Fibroblast of peridontal ligament (primary cell): ENCODE measurements around the gene DLG2.
A peak's percentile ranks its signal among the peaks of the same experiment; 100 is the strongest.
"Not testable (repeated sequence)": the region's sequence is repeated elsewhere in the genome, so short reads cannot be mapped to it uniquely, and the experiment has no call there.

ENCODE experiments used
- DNase-seq: peaks from one replicate; pipeline ENCODE4 v3.0.0-alpha.2; 2010; ENCODE audit errors: extremely low read depth

DLG2 gene

DNA sequence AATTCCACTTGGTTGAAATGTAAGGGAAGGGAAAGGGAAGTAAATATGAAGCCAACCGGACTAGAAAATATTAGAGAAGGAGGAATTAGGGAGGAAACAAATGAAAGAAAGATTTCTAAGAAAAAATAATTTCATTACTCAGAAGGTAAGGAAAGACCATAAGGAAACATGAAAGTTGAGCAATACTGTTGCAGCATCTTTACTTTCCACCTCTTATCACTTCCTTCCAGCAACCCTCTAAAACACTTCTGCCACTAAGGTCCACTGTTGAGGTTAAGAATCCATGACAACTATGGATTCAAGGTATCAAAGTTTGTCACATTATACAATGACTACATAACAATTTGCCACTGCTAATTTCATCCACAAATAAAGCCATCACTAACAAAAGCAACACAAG, 308.6 kb downstream of the DLG2 start:
- no peak for DNase-seq

GRCh38 chr11:85316967-85317366, 310.2 kb downstream of the DLG2 start:
- DNase-seq = no peak

DNA sequence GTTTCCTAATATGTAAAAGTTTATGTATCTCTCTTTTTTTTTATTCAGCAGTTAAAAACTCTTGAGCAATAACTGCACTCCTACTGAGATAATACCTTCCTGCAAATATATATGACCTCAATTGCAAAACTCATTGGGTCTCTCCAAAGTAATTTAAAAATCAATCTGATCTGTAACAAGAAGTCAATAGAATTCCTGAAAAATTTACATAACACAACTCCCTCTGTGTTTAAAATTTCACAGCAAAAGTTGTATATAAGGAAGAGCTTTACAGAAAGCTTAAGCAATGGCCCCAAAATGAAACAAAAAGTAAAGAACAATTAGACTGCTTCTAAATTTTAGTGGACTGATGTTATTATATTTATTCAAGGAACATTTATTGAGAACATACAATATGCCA, 313.4 kb downstream of the DLG2 start:
- DNase-seq = no peak

- no peak for DNase-seq
Measured at GRCh38 chr11:85310479-85310878, 316.7 kb downstream of the DLG2 start.

DNA sequence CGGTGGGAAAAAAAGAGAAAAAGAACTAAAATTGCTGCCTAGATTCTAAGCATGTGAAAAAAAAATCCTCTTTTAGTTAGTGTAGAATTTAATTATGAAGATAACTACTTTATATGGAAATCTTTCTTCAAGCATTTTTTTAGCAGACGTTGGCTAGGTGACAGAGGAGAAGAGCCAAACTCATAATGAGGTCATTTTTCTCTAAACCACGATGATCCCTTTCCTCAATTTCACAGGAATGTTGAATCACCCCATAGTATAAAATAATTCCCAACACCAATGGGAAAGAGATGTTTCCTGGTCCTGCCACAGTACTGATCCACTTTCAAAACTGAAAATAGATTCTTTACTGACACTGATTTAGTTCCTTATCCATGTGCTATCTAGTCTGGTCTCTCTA, 319.8 kb downstream of the DLG2 start:
- peak; percentile 74 for DNase-seq

GRCh38 chr11:85301895-85302678, 325.1 kb downstream of the DLG2 start:
- DNase-seq = no peak

DNA sequence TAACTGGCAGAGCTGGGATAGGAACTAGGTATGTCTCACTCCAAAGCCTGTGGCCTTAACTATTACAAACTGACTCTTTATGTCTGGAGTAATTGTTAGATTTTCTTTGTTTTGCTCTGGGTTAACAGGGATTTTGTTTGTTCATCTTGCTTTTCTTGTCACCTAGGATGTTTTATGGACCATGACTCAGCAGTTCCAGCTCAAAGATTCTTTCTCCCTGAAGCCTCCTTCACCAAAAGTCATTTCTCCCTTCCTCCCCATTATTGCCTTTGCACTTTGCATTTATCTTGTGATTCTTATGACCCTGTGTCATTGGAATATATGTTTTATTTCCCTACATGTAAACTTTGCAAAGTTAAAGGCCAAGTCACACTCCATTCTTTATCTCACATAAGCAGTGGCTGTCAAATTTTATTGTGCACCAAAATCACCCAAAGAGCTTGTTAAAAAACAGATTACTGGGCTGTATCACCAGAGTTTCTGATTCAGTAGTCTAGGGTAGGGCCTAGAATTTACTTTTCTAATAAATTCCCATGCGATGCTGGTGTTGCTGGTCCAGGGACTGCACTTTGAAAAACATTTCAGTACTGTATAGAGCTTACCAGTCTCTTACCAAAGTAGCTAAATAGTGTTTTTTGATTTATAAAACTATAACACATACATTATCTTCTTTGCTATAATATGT, 327.7 kb downstream of the DLG2 start:
- DNase-seq = peak; percentile 11

DNA sequence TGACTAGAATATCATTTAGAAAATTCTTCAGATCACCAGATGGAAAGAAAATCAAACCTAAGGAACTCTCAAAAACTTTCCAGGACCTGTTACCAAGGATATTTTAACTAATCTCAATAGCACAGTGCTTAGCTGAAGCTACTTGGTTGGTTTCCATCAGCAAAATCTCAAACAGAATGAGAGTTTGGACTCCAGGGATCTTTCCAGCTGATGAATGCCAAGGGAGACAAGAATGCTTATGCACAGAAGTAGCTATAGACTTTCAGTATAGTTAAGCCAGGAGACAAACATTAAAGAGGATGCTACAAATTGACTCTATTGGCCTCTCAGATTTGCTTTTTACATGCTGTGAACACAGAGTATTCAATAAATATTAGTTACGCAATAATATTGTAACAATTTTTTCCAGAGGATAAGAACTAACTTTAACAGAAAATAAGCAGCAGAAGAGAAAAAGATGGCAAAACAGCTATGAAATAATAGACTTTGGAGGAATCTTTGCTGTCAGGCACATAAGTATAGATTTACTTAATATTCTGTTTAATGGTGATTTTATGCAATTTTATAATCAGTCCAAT, 331.4 kb downstream of the DLG2 start:
- no peak for DNase-seq

- DNase-seq = no peak
Measured at GRCh38 chr11:85281550-85281949, 345.6 kb downstream of the DLG2 start.

DNA sequence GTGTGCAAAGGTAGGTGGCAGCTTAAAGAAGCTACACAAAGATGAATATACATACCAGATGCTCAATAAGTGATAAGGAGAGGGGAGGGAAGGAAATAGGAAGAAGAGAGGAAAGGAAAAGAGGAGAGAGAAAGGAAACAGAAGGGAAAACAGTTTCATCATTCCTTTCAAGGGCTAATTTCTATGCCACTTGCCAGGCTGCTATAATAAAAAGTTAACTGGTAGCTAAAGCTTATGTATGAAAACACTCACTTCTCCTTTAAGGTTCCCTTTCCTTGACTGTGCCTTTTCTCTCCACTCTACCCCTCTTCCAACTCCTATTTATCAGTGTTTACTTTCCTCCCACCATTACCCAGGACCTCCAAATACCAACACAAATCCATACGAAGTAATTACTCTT, 347.9 kb downstream of the DLG2 start:
- no peak for DNase-seq

DNA sequence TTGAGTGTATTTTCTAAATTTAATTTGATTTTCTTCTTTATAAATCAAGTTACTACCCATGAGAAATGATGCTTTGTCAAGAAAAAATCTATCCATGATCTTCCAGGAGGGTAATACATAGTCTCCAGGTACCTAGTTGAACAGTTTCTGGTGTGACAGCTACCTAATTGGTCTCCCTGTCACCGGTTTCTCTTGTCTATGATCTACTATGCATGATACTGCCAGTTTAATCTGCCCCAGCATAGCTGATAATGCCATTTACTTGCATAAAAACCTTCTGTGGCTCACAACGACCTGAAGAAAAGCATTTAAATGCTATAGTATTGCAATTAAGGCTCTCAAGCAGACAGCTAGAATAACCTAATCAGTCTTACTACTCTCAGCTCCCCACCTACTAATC, 349.5 kb downstream of the DLG2 start:
- no peak for DNase-seq

DNA sequence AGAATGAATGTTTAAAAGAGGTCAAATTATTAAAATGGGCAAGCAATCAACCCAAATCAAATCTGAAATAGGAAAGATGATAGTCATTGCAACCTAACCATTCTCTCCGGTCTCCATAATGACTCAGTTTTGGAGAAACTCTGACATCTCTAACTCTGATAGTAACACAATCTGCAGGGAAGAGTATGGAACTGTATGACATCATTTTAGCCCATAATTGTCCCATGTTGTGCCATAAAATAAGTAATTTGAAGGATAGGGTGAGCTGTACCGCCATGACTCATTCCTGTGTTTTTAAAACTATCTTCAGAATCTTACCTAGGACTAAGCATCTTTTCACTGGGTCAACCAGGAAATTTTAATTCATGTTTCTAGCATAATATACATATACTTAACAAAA, 350.8 kb downstream of the DLG2 start:
- no peak for DNase-seq

- DNase-seq = not testable (repeated sequence)
Measured at GRCh38 chr11:85270315-85270714, 356.8 kb downstream of the DLG2 start.

DNA sequence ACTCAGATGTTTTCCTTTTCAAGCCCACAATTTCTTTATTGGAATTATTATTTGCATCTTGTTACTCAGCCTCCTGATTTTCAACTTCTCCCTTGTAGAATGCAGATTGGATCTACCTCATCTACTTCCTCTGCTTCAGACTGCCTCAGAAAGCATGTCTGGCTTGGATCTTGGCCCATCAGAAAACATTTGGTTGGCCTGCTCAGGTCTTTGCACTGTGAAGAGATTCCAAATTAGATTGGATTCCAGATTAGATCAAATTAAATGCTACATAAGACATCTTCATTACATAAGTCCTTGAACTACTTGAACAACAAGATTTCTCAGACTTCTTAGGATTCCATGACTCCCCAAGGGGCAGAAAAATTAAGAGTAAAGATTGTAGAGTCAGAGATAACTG, 358.0 kb downstream of the DLG2 start:
- DNase-seq = no peak

DNA sequence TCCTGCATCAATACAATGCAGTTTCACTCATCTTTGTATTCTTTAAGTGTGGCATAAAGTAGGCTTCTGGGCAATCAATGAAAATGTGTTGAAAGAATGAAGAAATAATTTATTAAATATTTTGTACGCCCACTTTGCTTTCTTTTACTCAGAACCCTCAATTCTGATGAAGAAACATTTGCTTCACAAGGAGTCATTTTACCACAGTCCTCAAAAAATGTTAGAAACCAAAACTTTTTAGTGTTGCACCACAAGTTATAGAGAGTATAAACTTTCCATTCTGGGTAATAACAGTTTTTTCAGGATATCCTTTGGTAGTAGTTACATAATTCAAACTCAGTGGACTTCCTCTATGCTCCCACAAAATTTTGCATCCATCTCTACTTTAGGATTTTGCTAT, 360.5 kb downstream of the DLG2 start:
- no peak for DNase-seq

DNA sequence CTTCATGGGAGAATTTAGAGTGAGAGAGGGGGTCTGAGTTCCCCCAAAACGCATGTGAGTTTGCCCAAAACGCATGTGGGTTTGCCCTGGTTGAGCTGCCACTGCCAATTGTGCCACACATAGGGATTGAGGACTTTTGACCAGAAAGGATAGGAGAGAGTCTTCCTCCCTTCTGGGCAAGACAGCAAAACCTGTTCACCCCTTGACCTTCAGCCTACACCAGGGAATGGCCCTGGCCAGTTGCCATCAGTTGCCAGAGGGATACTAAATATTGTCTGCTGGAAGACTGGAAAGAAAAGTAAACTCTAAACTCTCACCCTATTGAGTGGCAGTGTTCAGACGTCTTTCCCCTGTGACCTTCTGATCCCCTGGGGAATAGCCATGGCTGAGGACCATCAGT, 363.8 kb downstream of the DLG2 start:
- DNase-seq = no peak

- DNase-seq = no peak
Measured at GRCh38 chr11:85257837-85258236, 369.3 kb downstream of the DLG2 start.

- DNase-seq = no peak
Measured at GRCh38 chr11:85256433-85256832, 370.7 kb downstream of the DLG2 start.

DNA sequence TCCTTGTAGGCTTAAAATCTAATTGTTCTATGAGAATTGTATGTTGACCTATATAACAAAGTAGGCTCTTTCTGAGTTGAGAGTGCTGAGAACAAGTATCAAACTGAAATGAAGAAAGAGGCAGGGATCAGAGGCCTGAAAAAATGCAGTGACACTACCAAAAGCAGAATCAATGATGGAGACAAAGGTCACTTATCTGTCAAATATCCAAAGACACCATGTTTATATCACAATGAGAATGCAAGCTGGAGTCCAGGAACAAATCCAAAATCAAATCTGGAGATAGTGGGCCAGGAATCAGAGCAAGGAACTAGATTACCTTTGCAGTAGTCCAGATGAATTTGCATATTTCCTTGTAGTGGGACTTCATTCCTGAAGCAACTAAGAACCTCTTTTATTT, 377.7 kb downstream of the DLG2 start:
- DNase-seq = no peak

- DNase-seq = no peak
Measured at GRCh38 chr11:85247797-85248196, 379.3 kb downstream of the DLG2 start.

- DNase-seq = no peak
Measured at GRCh38 chr11:85238906-85239305, 388.2 kb downstream of the DLG2 start.

DNA sequence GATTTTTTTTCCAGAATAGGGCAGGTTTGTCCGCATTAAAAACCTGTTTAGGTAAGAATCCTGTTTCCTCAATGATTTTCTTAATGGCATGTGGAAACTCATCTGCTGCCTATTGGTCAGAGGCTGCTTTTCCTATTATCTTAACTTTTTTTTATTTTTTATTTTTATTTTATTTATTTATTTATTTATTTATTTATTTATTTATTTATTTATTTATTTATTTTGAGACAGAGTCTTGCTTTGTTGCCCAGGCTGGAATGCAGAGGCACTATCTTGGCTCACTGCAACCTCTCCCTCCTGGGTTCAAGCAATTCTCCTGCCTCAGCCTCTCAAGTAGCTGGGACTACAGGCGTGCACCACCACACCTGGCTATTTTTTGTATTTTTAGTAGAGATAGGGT, 389.1 kb downstream of the DLG2 start:
- not testable (repeated sequence) for DNase-seq

DNA sequence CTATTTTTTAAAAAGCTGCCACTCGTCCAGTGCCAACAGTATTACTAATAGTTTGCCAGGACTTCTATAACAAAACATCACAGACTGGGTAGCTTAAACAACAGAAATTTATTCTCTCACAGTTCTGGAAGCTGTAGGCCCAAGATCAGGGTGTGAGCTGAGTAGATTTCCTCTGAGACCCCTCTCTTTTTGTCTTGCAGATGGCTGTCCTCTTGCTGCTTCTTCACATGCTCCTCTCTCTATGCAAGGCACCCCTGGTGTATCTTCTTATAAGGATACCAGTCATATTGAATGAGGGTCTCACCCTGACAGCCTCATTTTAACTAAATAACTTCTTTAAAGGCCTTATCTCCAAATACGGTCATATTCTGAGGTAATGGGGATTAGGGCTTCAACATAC, 390.9 kb downstream of the DLG2 start:
- DNase-seq = no peak
